Neural cell (in vitro differentiated cells): ENCODE data around the gene APMAP. TPM values are rescaled to one million over a fixed set of nuclear protein-coding genes. Genes with fewer than 3 reads are reported as not detected.

Source experiments
- H2AFZ ChIP-seq: fragments of 200-600, 300-800 bp; sonication (generic), shearing (Covaris generic); 2 replicates; pipeline ENCODE4 v1.6.0; 2014; ENCODE audit warnings: low read depth, mild to moderate bottlenecking, antibody characterized with exemption, low read length, moderate library complexity
- H3F3A ChIP-seq: fragments of 200-600 bp; shearing (Covaris generic); 2 replicates; pipeline ENCODE4 v1.6.1; 2016; ENCODE audit warnings: mild to moderate bottlenecking, moderate library complexity, mixed read lengths, antibody characterized with exemption, low read length; ENCODE audit not compliant: insufficient read depth, poor library complexity, severe bottlenecking
- H3K27ac ChIP-seq: fragments of 200-600, 300-800 bp; sonication (generic), shearing (Covaris generic); 2 replicates; pipeline ENCODE4 v1.5.1; 2014; ENCODE audit warnings: mild to moderate bottlenecking, low read length, moderate library complexity
- H3K27me3 ChIP-seq: fragments of 300-800, 200-600 bp; sonication (generic), shearing (Covaris generic); 2 replicates; pipeline ENCODE4 v1.6.0; 2014; ENCODE audit warnings: mild to moderate bottlenecking, low read depth, low read length, moderate library complexity; ENCODE audit not compliant: insufficient read depth
- H3K36me3 ChIP-seq: fragments of 300-800, 200-600 bp; sonication (generic), shearing (Covaris generic); 2 replicates; pipeline ENCODE4 v1.5.1; 2014; ENCODE audit warnings: mild to moderate bottlenecking, antibody characterized with exemption, low read length, moderate library complexity; ENCODE audit not compliant: insufficient read depth
- H3K4me2 ChIP-seq: fragments of 300-800, 200-600 bp; sonication (generic), shearing (Covaris generic); 2 replicates; pipeline ENCODE4 v1.6.0; 2014; ENCODE audit warnings: mild to moderate bottlenecking, low read length
- H3K4me3 ChIP-seq: fragments of 300-800, 200-600 bp; sonication (generic), shearing (Covaris generic); 2 replicates; pipeline ENCODE4 v1.5.1; 2014; ENCODE audit warnings: mild to moderate bottlenecking, low read length, moderate library complexity
- H3K79me2 ChIP-seq: fragments of 200-600 bp; shearing (Covaris generic); replicated peaks from 2 replicates; pipeline ENCODE4 v1.6.0; 2014; ENCODE audit warnings: mild to moderate bottlenecking, low read length, moderate library complexity; ENCODE audit not compliant: insufficient read depth
- H3K9ac ChIP-seq: fragments of 300-800, 200-600 bp; sonication (generic), shearing (Covaris generic); 2 replicates; pipeline ENCODE4 v1.6.1; 2016; ENCODE audit warnings: mild to moderate bottlenecking, low read length, mixed read lengths
- H3K9me2 ChIP-seq: fragments of 200-600 bp; shearing (Covaris generic); 2 replicates; pipeline ENCODE4 v1.6.1; 2016; ENCODE audit warnings: mild to moderate bottlenecking, low read length, mixed read lengths; ENCODE audit not compliant: insufficient read depth
- H3K9me3 ChIP-seq: fragments of 200-600, 300-800 bp; sonication (generic), shearing (Covaris generic); 2 replicates; pipeline ENCODE4 v1.6.1; 2016; ENCODE audit warnings: mild to moderate bottlenecking, mixed run types, low read length, moderate library complexity, mixed read lengths
- H4K20me1 ChIP-seq: fragments of 200-600 bp; shearing (Covaris generic); 2 replicates; pipeline ENCODE4 v1.6.1; 2016; ENCODE audit warnings: mild to moderate bottlenecking, mixed run types; ENCODE audit not compliant: insufficient read depth
- EP300 ChIP-seq: fragments of 450-650 bp; conservative IDR thresholded peaks from 2 replicates; pipeline ENCODE4 v1.6.1; 2014; ENCODE audit warnings: antibody characterized with exemption, mild to moderate bottlenecking, moderate library complexity; ENCODE audit not compliant: poor library complexity, severe bottlenecking
- EZH2 ChIP-seq: fragments of 200-600, 300-800 bp; shearing (Covaris generic), sonication (generic); IDR thresholded peaks from 2 replicates; pipeline ENCODE4 v1.6.1; 2014; ENCODE audit warnings: antibody characterized with exemption, low read length, borderline replicate concordance, mild to moderate bottlenecking; ENCODE audit not compliant: insufficient read depth, poor library complexity, severe bottlenecking
- MXI1 ChIP-seq: fragments of 450-650 bp; conservative IDR thresholded peaks from 2 replicates; pipeline ENCODE4 v1.6.1; 2014; ENCODE audit warnings: antibody characterized with exemption, mild to moderate bottlenecking; ENCODE audit not compliant: poor library complexity, severe bottlenecking
- POLR2AphosphoS5 ChIP-seq: IDR thresholded peaks from 2 replicates; pipeline ENCODE4 v1.6.1; 2012
- RAD21 ChIP-seq: fragments of 450-650 bp; conservative IDR thresholded peaks from 2 replicates; pipeline ENCODE4 v1.6.1; 2014; ENCODE audit warnings: antibody characterized with exemption, mild to moderate bottlenecking, moderate library complexity
- SMC3 ChIP-seq: fragments of 450-650 bp; conservative IDR thresholded peaks from 2 replicates; pipeline ENCODE4 v1.6.1; 2014; ENCODE audit warnings: antibody characterized with exemption, mild to moderate bottlenecking, moderate library complexity; ENCODE audit not compliant: poor library complexity
- TAF1 ChIP-seq: IDR thresholded peaks from 2 replicates; pipeline ENCODE4 v1.6.1; 2012; ENCODE audit warnings: low read depth
- polyA plus RNA-seq: library from polyadenylated mRNA; depleted of rRNA; stranded (reverse); fragments of >200 nt; gene quantifications from 2 replicates; pipeline ENCODE4 v1.2.3, GENCODE V29; 2014
- TF ChIP-seq, protein P1 (sequence below): IDR thresholded peaks from 2 replicates; pipeline ENCODE4 v1.6.1; 2012; ENCODE audit warnings: borderline replicate concordance
- TF ChIP-seq, protein P2 (sequence below): fragments of 450-650 bp; IDR thresholded peaks from 2 replicates; pipeline ENCODE4 v1.5.1; 2014; ENCODE audit warnings: antibody characterized with exemption, mild to moderate bottlenecking, moderate library complexity; ENCODE audit not compliant: poor library complexity, severe bottlenecking

Gene APMAP
- polyA plus RNA-seq, 1 donor from 2014 or later: 140 TPM

DNA sequence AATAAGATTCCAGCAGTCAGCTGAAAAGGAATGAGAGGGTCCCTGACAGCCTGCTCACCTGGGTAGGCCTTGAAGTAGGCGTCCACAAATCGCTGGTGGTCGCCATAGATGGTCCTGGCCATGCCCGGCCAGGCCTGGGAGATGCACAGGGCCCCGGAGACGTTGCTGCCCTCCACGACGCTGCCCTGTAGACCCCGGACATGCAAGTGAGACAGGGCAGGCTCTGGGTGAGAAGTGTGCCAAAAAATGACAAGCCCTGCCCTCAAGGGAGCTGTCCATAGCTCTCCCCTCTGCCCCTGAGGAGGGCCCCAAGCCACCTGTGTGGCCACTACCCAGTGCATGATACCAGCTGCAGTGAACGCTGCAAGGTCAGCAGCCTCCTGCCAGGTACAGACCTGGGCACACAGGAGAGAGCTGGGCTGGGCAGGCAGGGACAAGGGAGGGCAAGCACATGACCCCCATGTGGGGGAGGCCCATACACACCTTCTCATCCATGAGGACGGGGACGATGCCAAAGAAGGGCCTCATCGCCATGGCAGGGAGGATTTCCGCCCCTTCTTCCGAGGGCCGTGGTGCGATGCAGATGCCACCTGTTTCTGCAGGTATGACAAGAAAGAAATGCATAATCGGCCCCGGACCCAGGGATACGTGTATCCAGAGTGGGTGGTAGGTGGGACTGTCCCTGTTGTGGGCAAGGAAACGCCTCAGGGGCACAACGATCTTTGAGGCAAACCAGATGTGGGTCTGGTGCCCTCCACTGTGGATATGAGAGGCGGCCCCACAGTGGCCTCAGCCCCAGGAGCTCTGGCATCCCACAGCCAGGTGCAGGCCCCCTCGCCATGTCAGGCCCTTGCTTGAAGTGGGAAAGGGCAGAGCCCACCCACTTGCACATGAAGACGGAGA, 21.2 kb upstream of the APMAP start:
- H3K36me3 ChIP-seq: no peaks in the 10 kb centered on the region
- H3K4me2 ChIP-seq: no peak overlapping the region
- H3K9ac ChIP-seq: no peak overlapping the region
- TF ChIP-seq, protein P1, sequence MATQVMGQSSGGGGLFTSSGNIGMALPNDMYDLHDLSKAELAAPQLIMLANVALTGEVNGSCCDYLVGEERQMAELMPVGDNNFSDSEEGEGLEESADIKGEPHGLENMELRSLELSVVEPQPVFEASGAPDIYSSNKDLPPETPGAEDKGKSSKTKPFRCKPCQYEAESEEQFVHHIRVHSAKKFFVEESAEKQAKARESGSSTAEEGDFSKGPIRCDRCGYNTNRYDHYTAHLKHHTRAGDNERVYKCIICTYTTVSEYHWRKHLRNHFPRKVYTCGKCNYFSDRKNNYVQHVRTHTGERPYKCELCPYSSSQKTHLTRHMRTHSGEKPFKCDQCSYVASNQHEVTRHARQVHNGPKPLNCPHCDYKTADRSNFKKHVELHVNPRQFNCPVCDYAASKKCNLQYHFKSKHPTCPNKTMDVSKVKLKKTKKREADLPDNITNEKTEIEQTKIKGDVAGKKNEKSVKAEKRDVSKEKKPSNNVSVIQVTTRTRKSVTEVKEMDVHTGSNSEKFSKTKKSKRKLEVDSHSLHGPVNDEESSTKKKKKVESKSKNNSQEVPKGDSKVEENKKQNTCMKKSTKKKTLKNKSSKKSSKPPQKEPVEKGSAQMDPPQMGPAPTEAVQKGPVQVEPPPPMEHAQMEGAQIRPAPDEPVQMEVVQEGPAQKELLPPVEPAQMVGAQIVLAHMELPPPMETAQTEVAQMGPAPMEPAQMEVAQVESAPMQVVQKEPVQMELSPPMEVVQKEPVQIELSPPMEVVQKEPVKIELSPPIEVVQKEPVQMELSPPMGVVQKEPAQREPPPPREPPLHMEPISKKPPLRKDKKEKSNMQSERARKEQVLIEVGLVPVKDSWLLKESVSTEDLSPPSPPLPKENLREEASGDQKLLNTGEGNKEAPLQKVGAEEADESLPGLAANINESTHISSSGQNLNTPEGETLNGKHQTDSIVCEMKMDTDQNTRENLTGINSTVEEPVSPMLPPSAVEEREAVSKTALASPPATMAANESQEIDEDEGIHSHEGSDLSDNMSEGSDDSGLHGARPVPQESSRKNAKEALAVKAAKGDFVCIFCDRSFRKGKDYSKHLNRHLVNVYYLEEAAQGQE: no peak
- TF ChIP-seq EP300: no peak
- TF ChIP-seq, protein P2, sequence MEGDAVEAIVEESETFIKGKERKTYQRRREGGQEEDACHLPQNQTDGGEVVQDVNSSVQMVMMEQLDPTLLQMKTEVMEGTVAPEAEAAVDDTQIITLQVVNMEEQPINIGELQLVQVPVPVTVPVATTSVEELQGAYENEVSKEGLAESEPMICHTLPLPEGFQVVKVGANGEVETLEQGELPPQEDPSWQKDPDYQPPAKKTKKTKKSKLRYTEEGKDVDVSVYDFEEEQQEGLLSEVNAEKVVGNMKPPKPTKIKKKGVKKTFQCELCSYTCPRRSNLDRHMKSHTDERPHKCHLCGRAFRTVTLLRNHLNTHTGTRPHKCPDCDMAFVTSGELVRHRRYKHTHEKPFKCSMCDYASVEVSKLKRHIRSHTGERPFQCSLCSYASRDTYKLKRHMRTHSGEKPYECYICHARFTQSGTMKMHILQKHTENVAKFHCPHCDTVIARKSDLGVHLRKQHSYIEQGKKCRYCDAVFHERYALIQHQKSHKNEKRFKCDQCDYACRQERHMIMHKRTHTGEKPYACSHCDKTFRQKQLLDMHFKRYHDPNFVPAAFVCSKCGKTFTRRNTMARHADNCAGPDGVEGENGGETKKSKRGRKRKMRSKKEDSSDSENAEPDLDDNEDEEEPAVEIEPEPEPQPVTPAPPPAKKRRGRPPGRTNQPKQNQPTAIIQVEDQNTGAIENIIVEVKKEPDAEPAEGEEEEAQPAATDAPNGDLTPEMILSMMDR: no peak
- no peak for TF ChIP-seq TAF1
- no peak for TF ChIP-seq EZH2
- no peak for TF ChIP-seq POLR2AphosphoS5
- no peak for TF ChIP-seq MXI1
- no peak for TF ChIP-seq RAD21
- no peak for TF ChIP-seq SMC3
- H3K9me3 ChIP-seq: no peaks in the 10 kb centered on the region
- H4K20me1 ChIP-seq: no peaks in the 10 kb centered on the region
- H3F3A ChIP-seq: no peaks in the 10 kb centered on the region
- no peaks in the 10 kb centered on the region for H3K27me3 ChIP-seq
- H3K4me3 ChIP-seq: no peak overlapping the region
- no peak overlapping the region for H2AFZ ChIP-seq
- H3K9me2 ChIP-seq: no peaks in the 10 kb centered on the region
- H3K27ac ChIP-seq: no peak overlapping the region
- H3K79me2 ChIP-seq: no peaks in the 10 kb centered on the region

DNA sequence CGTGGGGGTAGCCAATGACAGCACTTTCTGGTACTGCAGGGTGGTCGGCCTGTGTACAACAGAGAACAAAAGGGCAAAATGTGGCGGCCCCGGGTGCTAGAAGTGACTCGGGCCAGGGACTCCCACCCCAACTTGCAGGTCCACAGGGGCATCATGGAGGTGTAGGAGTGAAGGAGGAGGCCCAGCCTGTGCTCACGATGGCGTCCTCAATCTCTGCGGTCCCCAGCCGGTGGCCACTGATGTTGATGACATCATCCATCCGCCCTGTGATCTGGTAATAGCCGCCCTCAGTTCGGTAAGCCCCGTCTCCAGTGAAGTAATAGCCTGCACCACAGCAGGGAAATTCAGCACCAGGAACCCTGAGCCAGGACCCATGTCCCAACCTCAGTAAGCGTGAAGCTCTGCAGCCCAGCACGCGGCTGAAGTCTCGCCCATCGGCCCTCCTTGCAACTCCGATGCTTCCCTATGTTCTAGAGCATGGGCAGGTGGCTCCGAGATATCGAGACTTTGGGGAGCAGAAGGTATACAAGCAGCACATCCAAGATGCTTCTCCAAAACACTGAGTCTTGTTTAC, 20.2 kb upstream of the APMAP start:
- Histone ChIP-seq H4K20me1 (no peaks in the 10 kb centered on the region), H3K9me2 (no peaks in the 10 kb centered on the region), H3K27ac (no peak overlapping the region), H3K4me3 (no peak overlapping the region), H3K36me3 (no peaks in the 10 kb centered on the region), H3K27me3 (no peaks in the 10 kb centered on the region), H3K79me2 (no peaks in the 10 kb centered on the region), H3K4me2 (no peak overlapping the region), H2AFZ (no peak overlapping the region), H3K9me3 (no peaks in the 10 kb centered on the region), H3F3A (no peaks in the 10 kb centered on the region), H3K9ac (no peak overlapping the region)
- no peak for TF ChIP-seq RAD21
- TF ChIP-seq, protein P1: no peak
- TF ChIP-seq EP300: no peak
